SK-N-SH treated with all-trans-retinoic acid at 6 μM for 48 hours (cell line): ENCODE results near the gene DDRGK1.

Experiments used
- CSDC2 ChIP-seq: fragments of 250-450 bp; sonication (Bioruptor Pico); IDR thresholded peaks from 2 replicates; pipeline ENCODE4 v1.5.0; 2020; ENCODE audit warnings: mild to moderate bottlenecking, moderate library complexity
- GLIS3 ChIP-seq: fragments of 250-450 bp; sonication (Bioruptor Pico); IDR thresholded peaks from 2 replicates; pipeline ENCODE4 v1.5.0; 2020; ENCODE audit warnings: mild to moderate bottlenecking, moderate library complexity
- ISL1 ChIP-seq: fragments of 250-450 bp; sonication (Bioruptor Pico); IDR thresholded peaks from 2 replicates; pipeline ENCODE4 v2.1.2; 2022; ENCODE audit warnings: mild to moderate bottlenecking, moderate library complexity
- PATZ1 ChIP-seq: fragments of 250-450 bp; sonication (Bioruptor Pico); IDR thresholded peaks from 2 replicates; pipeline ENCODE4 v1.8.0; 2020; ENCODE audit warnings: mild to moderate bottlenecking, moderate library complexity, borderline replicate concordance
- PPARA ChIP-seq: fragments of 250-450 bp; sonication (Bioruptor Pico); IDR thresholded peaks from 2 replicates; pipeline ENCODE4 v1.5.0; 2020; ENCODE audit warnings: mild to moderate bottlenecking, borderline replicate concordance
- RARB ChIP-seq: fragments of 250-450 bp; sonication (Bioruptor Pico); IDR thresholded peaks from 2 replicates; pipeline ENCODE4 v1.8.0; 2021; ENCODE audit warnings: mild to moderate bottlenecking, moderate library complexity
- TOX ChIP-seq: fragments of 250-450 bp; sonication (Bioruptor Pico); IDR thresholded peaks from 2 replicates; pipeline ENCODE4 v1.8.0; 2021; ENCODE audit warnings: mild to moderate bottlenecking, moderate library complexity, borderline replicate concordance
- ZFP3 ChIP-seq: fragments of 250-450 bp; sonication (Bioruptor Pico); IDR thresholded peaks from 2 replicates; pipeline ENCODE4 v1.5.0; 2020; ENCODE audit warnings: mild to moderate bottlenecking, moderate library complexity
- ZFP30 ChIP-seq: fragments of 450-650 bp; formaldehyde crosslinking; IDR thresholded peaks from 2 replicates; pipeline ENCODE4 v1.5.0; 2022; ENCODE audit warnings: mild to moderate bottlenecking, moderate library complexity

- no peak for TF ChIP-seq ISL1 (CRISPR knock-in tag)
- no peak for TF ChIP-seq PATZ1 (CRISPR knock-in tag)
- no peak for TF ChIP-seq CSDC2 (CRISPR knock-in tag)
- no peak for TF ChIP-seq ZFP30 (CRISPR knock-in tag)
- TF ChIP-seq PPARA (CRISPR knock-in tag): no peak
- no peak for TF ChIP-seq GLIS3 (CRISPR knock-in tag)
- no peak for TF ChIP-seq TOX (CRISPR knock-in tag)
- TF ChIP-seq RARB (CRISPR knock-in tag): no peak
- TF ChIP-seq ZFP3: no peak
Observed at GRCh38 chr20:3150908-3151307, 53.6 kb downstream of the DDRGK1 start.
